ENCODE results near the gene AUTS2.

GRCh38 chr7:69652947-69653701 is 54.8 kb downstream of the AUTS2 start:
- TF ChIP-seq, protein P1, sequence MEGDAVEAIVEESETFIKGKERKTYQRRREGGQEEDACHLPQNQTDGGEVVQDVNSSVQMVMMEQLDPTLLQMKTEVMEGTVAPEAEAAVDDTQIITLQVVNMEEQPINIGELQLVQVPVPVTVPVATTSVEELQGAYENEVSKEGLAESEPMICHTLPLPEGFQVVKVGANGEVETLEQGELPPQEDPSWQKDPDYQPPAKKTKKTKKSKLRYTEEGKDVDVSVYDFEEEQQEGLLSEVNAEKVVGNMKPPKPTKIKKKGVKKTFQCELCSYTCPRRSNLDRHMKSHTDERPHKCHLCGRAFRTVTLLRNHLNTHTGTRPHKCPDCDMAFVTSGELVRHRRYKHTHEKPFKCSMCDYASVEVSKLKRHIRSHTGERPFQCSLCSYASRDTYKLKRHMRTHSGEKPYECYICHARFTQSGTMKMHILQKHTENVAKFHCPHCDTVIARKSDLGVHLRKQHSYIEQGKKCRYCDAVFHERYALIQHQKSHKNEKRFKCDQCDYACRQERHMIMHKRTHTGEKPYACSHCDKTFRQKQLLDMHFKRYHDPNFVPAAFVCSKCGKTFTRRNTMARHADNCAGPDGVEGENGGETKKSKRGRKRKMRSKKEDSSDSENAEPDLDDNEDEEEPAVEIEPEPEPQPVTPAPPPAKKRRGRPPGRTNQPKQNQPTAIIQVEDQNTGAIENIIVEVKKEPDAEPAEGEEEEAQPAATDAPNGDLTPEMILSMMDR (IDR thresholded peaks at IDR 0.05): no peak
- no peak for TF ChIP-seq POLR2A (IDR thresholded peaks at IDR 0.05)

Measured in thyroid gland (tissue), 4 donors.